ENCODE data around the gene KRTAP22-1.

KRTAP22-1 gene

GRCh38 chr21:30600787-30601186 lies at the start of gene KRTAP22-1:
TSS of gene KRTAP22-1 (plus strand) at chr21:30601087.
- DNase-seq = no peak

DNA sequence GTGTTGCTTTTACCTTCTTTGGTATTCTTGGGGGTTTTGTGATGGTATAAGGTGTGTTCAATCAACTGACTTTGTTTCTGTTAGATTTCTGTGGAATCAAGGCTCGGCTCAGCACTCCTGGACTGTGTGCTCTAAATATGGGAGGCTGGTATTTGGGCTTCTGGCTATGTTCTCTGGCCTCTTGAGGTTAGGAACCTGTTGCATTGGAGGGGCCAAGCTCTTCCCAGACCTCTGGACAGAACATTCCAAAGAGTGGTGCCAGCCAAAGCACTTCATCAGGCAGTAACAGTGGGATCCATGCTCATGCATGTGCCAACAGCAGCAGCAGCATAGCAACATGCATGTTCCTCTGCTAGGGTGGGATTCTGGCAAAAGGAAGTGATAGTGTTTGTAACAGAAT lies 48.1 kb upstream of the KRTAP22-1 start:
- DNase-seq = no peak

- no peak for DNase-seq
Observed at GRCh38 chr21:30555095-30555494, 45.8 kb upstream of the KRTAP22-1 start.

GRCh38 chr21:30561264-30561895 lies 39.5 kb upstream of the KRTAP22-1 start, which contains the start of gene KRTAP19-7:
TSS of gene KRTAP19-7 (minus strand) at chr21:30561314. CDS start at chr21:30561289, 25 bp downstream.
- no peak for DNase-seq

DNA sequence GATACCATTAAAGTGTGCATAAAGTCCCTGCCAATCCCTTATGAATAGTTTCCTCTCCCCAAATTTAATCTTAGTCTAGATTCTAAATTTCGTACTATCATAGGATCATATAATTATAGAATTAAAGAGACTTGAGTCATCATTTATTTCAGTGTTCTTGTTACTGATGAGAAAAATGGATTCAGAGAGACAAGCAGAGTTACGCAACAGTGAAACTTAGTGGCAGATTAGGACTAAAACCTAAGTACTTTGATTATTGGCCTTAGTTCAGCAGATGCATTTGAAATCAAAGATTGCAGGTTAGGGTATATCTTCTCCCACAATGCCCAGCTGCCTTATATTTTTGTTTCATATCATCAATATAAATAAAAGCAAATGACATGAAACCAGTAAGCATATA lies 38.9 kb upstream of the KRTAP22-1 start:
- no peak for DNase-seq

- DNase-seq = no peak
Observed at GRCh38 chr21:30563072-30563471, 37.8 kb upstream of the KRTAP22-1 start.

DNA sequence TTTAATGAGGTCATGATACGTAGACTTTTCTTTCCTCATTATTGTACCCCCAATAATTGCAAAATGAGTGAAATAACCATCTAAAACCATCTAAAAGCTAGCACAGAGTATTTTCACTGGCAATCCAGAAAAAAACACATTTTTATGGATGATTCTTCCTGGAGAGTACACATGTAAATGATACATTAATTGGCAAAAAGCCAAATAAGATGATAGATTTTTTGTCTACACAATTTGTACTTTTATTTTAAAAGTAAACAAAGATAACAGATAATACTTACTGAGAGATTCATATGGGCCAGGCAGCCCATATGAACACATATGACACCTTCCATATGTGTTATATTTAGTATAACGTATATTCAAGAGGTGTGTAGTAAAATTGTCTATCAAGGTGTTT lies 37.3 kb upstream of the KRTAP22-1 start:
- no peak for DNase-seq

GRCh38 chr21:30567617-30568016 lies 33.3 kb upstream of the KRTAP22-1 start:
- no peak for DNase-seq

DNA sequence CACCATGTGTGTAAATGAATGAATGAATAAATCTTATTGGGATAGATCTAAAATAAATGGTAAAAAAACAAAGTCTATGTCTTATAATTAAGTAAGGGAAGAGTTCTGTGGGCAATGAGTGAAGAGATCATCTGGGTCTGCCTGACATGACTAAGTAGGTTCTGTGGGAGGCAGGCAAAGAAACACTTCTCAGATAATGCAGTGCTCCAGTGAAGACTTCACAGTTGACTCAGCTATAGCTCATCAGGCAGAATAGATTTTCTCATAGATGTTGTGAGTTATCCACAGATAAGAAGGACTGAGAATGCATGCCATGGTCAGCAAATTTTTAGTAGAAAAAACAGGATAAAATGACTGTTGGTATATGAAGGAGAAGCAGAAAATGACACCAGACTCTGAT lies 23.1 kb upstream of the KRTAP22-1 start:
- no peak for DNase-seq

DNA sequence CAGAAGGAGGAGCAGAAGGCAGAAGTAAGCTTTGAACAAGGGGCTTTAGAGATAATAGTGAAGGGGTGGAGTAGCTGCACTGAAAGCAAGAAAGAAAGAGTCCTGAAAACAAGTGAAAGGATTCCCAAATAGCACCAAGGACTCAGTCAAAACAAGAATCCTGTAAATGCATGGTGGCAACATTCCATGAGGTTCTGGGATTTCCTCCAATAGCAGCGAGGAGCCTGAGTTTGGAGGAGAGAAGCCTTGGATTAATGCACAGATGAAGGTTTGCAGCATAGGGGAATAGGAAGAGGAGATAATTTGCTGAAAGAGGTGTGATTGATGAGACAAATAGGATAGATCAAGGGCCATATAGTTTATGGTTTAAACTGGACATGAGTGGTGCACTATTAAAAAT lies 21.5 kb upstream of the KRTAP22-1 start:
- no peak for DNase-seq

DNA sequence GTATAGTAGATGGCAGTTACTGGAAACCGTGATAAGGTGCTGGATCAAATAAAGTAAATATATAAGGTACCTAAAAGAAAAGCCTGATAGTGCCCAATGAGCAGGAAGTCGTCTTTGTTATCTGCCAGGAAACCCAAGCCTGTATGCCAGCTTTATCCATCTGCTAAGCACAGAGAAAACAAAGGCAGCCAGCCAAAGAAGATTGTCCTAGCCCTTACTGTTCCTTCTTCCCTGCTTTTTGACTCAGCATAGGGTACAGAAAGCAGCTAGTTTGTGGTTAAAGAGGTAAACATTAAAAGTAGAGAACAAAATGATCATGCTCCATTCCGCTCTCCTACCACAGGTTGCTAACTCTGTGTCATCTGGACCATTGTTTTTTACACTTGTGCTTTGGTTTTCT lies 20.8 kb upstream of the KRTAP22-1 start:
- no peak for DNase-seq

- no peak for DNase-seq
Observed at GRCh38 chr21:30582870-30583269, 18.0 kb upstream of the KRTAP22-1 start.

DNA sequence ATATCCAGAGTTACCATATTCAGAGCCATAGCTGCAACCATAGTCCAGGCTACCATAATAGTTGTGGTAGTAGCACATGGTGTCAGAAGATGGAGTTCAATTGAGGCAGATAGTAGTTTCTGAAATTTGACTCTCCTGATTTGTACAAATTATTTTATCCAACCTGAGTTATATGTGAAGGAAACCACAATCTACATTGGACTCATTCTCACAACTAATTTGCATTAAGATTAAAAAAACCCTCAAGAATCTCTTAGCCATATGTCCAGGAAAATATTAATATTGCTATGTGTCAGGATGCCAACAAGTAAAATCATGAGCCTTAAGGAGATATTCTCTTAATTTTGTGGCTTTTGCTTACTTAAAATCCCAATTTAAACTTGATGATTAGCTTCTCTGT lies 10.6 kb upstream of the KRTAP22-1 start, which contains the start of gene KRTAP22-2:
Gene KRTAP22-2 (minus strand): TSS at position 101 of the 400 bp plus-strand sequence.
- DNase-seq = no peak

GRCh38 chr21:30592140-30592539 lies 8.7 kb upstream of the KRTAP22-1 start, which contains the start of gene KRTAP6-3:
TSS of gene KRTAP6-3 (plus strand) at chr21:30592440. CDS start at chr21:30592446, 6 bp downstream.
- no peak for DNase-seq

DNA sequence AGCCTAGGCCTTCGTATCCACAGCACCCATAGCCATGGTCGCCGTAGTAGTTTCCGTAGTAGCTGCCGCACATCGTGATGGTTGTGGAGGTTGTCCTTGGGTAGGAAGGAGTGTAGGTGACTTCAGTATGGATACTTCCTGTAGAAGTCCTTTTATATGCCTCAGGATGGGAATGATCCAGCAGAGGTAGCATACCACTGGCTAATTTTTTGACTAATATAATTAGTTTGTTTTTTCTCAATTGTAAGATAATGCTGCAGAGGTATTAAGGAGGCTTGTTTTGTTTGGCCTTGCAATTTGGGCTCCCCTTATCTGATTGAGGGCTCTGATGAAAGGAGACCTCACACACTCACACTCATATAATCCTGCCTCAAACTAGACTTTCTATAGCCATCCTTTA lies 2.1 kb upstream of the KRTAP22-1 start, which contains the start of gene KRTAP6-2:
Gene KRTAP6-2 (minus strand): TSS at position 101 of the 400 bp plus-strand sequence. CDS start 28 bp downstream, at position 73.
- DNase-seq = no peak

- DNase-seq = no peak
Observed at GRCh38 chr21:30605968-30606367, 5.1 kb downstream of the KRTAP22-1 start.

GRCh38 chr21:30612132-30612531 lies 11.2 kb downstream of the KRTAP22-1 start:
- DNase-seq = no peak

GRCh38 chr21:30613836-30614235 lies 12.9 kb downstream of the KRTAP22-1 start, which contains the start of gene KRTAP6-1:
TSS of gene KRTAP6-1 (minus strand) at chr21:30613930. CDS start at chr21:30613904, 26 bp downstream.
- DNase-seq = no peak

DNA sequence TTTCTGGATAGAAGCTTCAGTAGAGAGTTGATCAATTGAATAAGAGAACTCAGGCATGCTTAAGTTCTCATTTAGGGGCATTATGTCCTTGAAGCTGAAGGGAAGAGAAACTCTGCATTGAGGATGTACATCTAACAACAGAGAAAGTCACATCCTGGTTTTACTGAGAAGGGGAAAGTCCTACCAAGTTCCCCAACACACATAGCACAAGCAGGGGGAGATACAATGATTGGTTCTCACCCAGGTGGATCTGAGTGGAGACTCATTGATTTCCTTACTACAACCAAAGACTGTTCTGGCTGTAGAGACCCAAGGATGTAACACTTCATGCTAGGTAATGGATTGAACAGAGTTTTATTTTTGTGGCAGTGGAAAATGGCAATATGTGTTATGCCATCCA lies 14.3 kb downstream of the KRTAP22-1 start:
- DNase-seq = no peak

GRCh38 chr21:30616125-30616524 lies 15.2 kb downstream of the KRTAP22-1 start, which contains the start of gene KRTAP20-1:
TSS of gene KRTAP20-1 (plus strand) at chr21:30616425. CDS start at chr21:30616455, 30 bp downstream.
- DNase-seq = no peak

GRCh38 chr21:30620080-30620479 lies 19.2 kb downstream of the KRTAP22-1 start:
- DNase-seq = no peak

- DNase-seq = no peak
Observed at GRCh38 chr21:30620522-30620921, 19.6 kb downstream of the KRTAP22-1 start, which contains the start of gene KRTAP20-4. TSS of gene KRTAP20-4 (plus strand) at chr21:30620627.

DNA sequence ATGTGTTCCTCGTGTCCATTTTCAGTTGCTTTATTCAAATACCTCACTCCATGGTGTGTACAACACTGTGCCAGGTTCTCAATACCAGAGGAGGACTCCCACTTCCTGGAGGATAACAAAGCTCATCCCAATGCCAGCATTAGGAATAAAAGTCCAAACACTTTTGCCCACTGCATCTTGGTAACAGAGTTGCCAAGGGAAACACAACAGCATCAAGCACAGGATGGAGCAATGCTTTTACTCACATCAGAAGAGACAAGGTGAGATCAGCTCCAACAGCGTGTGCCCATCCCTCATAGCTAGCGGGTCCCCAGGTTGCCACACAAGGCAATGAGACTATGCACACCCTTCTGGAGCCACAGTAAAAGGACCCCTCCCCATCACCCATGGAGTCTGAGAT lies 22.5 kb downstream of the KRTAP22-1 start:
- no peak for DNase-seq

- DNase-seq = no peak
Observed at GRCh38 chr21:30625449-30626165, 24.7 kb downstream of the KRTAP22-1 start.
